ENCODE results near the gene HOXD11.

Gene HOXD11

GRCh38 chr2:176120364-176121189 lies 13.5 kb downstream of the HOXD11 start:
- DNase-seq (ENCODE audit: low read depth, low spot score) = no peak

GRCh38 chr2:176121190-176122051 lies 14.3 kb downstream of the HOXD11 start:
- DNase-seq (ENCODE audit: low read depth, low spot score) = no peak

GRCh38 chr2:176122052-176122682 lies 15.1 kb downstream of the HOXD11 start:
- no peak for DNase-seq (ENCODE audit: low read depth, low spot score)

- no peak for DNase-seq (ENCODE audit: low read depth, low spot score)
These were observed 15.8 kb downstream of the HOXD11 start, which contains the start of gene HOXD9 for GRCh38 chr2:176122683-176123410. TSS of gene HOXD9 (plus strand) at chr2:176122719. CDS start at chr2:176122769, 50 bp downstream.

- DNase-seq (ENCODE audit: low read depth, low spot score) = no peak
These were observed 16.5 kb downstream of the HOXD11 start for GRCh38 chr2:176123411-176124109.

- DNase-seq (ENCODE audit: low read depth, low spot score) = no peak
These were observed 17.2 kb downstream of the HOXD11 start for GRCh38 chr2:176124110-176124946.

- DNase-seq (ENCODE audit: low read depth, low spot score) = no peak
These were observed 18.1 kb downstream of the HOXD11 start for GRCh38 chr2:176124947-176125771.

- DNase-seq (ENCODE audit: low read depth, low spot score) = no peak
These were observed 18.6 kb downstream of the HOXD11 start for GRCh38 chr2:176125772-176126054.

GRCh38 chr2:176126929-176127773 lies 20.1 kb downstream of the HOXD11 start:
- DNase-seq (ENCODE audit: low read depth, low spot score) = no peak

- no peak for DNase-seq (ENCODE audit: low read depth, low spot score)
These were observed 20.6 kb downstream of the HOXD11 start for GRCh38 chr2:176127774-176128072.

GRCh38 chr2:176128172-176128981 lies 21.3 kb downstream of the HOXD11 start:
- no peak for DNase-seq (ENCODE audit: low read depth, low spot score)

GRCh38 chr2:176128982-176129796 lies 22.1 kb downstream of the HOXD11 start, which contains the start of gene HOXD8:
TSS of gene HOXD8 (plus strand) at chr2:176129705. CDS start at chr2:176130367, 662 bp downstream.
- no peak for DNase-seq (ENCODE audit: low read depth, low spot score)

GRCh38 chr2:176129813-176130146 lies 22.7 kb downstream of the HOXD11 start:
- no peak for DNase-seq (ENCODE audit: low read depth, low spot score)

- DNase-seq (ENCODE audit: low read depth, low spot score) = no peak
These were observed 23.3 kb downstream of the HOXD11 start for GRCh38 chr2:176130147-176130956.

GRCh38 chr2:176130957-176131847 lies 24.1 kb downstream of the HOXD11 start:
- DNase-seq (ENCODE audit: low read depth, low spot score) = no peak

Measured in brain pericyte (primary cell).